HG03432 (cell line): ENCODE results near the gene PHF10.
"Not testable (repeated sequence)": the region's sequence is repeated elsewhere in the genome, so short reads cannot be mapped to it uniquely, and the experiment has no call there.

Experiments
- ATAC-seq: cut with Tn5 transposase; IDR thresholded peaks from one replicate; pipeline ENCODE4 v1.9.1; 2021; ENCODE audit warnings: mild to moderate bottlenecking, moderate library complexity; ENCODE audit not compliant: unreplicated experiment

The PHF10 gene

GRCh38 chr6:169723200-169723909, 945 bp downstream of the PHF10 start:
- ATAC-seq: peak; percentile 38

GRCh38 chr6:169722362-169723199, 1.7 kb downstream of the PHF10 start:
- peak; percentile 16 for ATAC-seq

GRCh38 chr6:169720207-169720855, 4.0 kb downstream of the PHF10 start:
- no peak for ATAC-seq

- ATAC-seq: no peak
These were observed 5.2 kb downstream of the PHF10 start for GRCh38 chr6:169719117-169719516.

- no peak for ATAC-seq
These were observed 9.7 kb downstream of the PHF10 start for GRCh38 chr6:169714595-169714994.

- ATAC-seq: no peak
These were observed 10.1 kb downstream of the PHF10 start for GRCh38 chr6:169714178-169714577.

GRCh38 chr6:169710009-169710408, 14.3 kb downstream of the PHF10 start:
- ATAC-seq: no peak

GRCh38 chr6:169709293-169709692, 15.0 kb downstream of the PHF10 start:
- ATAC-seq: peak; percentile 64

- no peak for ATAC-seq
These were observed 16.5 kb downstream of the PHF10 start for GRCh38 chr6:169707772-169708171.

GRCh38 chr6:169702840-169703246, 21.5 kb downstream of the PHF10 start:
- ATAC-seq: peak; percentile 6

GRCh38 chr6:169701954-169702839, 22.1 kb downstream of the PHF10 start, which contains the start of the genes C6orf120 and WDR27:
C6orf120 (plus strand) TSS chr6:169702126; CDS start chr6:169702460, 334 bp downstream.
WDR27 (minus strand) TSS chr6:169702029; CDS start chr6:169689005, 13,024 bp downstream.
- ATAC-seq: peak; percentile 95

GRCh38 chr6:169701311-169701953, 22.9 kb downstream of the PHF10 start:
- ATAC-seq: peak; percentile 15

- no peak for ATAC-seq
These were observed 24.0 kb downstream of the PHF10 start for GRCh38 chr6:169700296-169700695.

GRCh38 chr6:169697115-169697514, 27.2 kb downstream of the PHF10 start:
- ATAC-seq: not testable (repeated sequence)

- no peak for ATAC-seq
These were observed 29.2 kb downstream of the PHF10 start for GRCh38 chr6:169695131-169695530.

- no peak for ATAC-seq
These were observed 31.8 kb downstream of the PHF10 start for GRCh38 chr6:169692516-169692915.

- no peak for ATAC-seq
These were observed 33.0 kb downstream of the PHF10 start for GRCh38 chr6:169691260-169691659.

GRCh38 chr6:169689287-169689686, 35.0 kb downstream of the PHF10 start:
- no peak for ATAC-seq

GRCh38 chr6:169685860-169686259, 38.4 kb downstream of the PHF10 start:
- no peak for ATAC-seq

- no peak for ATAC-seq
These were observed 40.2 kb downstream of the PHF10 start for GRCh38 chr6:169684056-169684455.
